PFSK-1 (cell line): ENCODE results near the gene PRXL2C.

Source experiments
- FOXP2 ChIP-seq: optimal IDR thresholded peaks from 2 replicates; pipeline ENCODE3; 2011; ENCODE audit warnings: borderline replicate concordance, control low read depth, inconsistent platforms; ENCODE audit not compliant: insufficient read depth; ENCODE audit errors: extremely low read length, extremely low read depth
- POLR2AphosphoS5 ChIP-seq: IDR thresholded peaks from 2 replicates; pipeline ENCODE4 v1.6.1; 2012; ENCODE audit warnings: low read depth, mild to moderate bottlenecking, control low read depth, low read length, moderate library complexity
- SIN3A ChIP-seq: IDR thresholded peaks from 2 replicates; pipeline ENCODE4 v1.6.1; 2012; ENCODE audit warnings: mild to moderate bottlenecking, low read length, moderate library complexity, borderline replicate concordance; ENCODE audit not compliant: insufficient read depth
- TAF1 ChIP-seq: IDR thresholded peaks from 2 replicates; pipeline ENCODE4 v1.6.1; 2012; ENCODE audit warnings: low read length, control low read depth, borderline replicate concordance; ENCODE audit not compliant: insufficient read depth
- TF ChIP-seq, protein P1 (sequence below), 2 experiments: IDR thresholded peaks; 2 replicates each; pipeline versions ENCODE4 v1.6.1 to v1.8.0; 2011 to 2012; ENCODE audit warnings: low read depth in 2 of 2, low read length in 2 of 2, control low read depth in 1 of 2, inconsistent platforms in 1 of 2, mild to moderate bottlenecking in 1 of 2, moderate library complexity in 1 of 2; ENCODE audit not compliant: insufficient read depth in 1 of 2

DNA sequence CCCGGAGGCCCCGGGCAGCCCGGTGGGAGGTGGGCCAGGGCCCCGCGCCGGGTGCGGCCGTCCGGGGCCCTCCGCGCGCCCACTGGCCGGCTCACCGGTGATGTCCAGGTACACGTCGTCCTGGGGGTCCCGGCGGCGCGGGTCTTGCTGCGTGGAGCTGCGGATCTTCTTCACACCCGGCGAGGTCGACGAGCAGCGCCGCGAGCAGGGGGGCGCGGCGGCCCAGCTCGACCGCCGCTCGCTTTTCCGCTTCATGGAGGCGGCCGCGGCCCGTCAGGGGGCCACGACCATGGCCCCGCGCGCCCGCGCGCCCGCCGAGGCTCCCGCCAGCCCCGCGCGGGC is 36.0 kb downstream of the PRXL2C start:
- TF ChIP-seq TAF1 (no peak), SIN3A (no peak), POLR2AphosphoS5 (no peak), FOXP2 (no peak)
- TF ChIP-seq, protein P1, sequence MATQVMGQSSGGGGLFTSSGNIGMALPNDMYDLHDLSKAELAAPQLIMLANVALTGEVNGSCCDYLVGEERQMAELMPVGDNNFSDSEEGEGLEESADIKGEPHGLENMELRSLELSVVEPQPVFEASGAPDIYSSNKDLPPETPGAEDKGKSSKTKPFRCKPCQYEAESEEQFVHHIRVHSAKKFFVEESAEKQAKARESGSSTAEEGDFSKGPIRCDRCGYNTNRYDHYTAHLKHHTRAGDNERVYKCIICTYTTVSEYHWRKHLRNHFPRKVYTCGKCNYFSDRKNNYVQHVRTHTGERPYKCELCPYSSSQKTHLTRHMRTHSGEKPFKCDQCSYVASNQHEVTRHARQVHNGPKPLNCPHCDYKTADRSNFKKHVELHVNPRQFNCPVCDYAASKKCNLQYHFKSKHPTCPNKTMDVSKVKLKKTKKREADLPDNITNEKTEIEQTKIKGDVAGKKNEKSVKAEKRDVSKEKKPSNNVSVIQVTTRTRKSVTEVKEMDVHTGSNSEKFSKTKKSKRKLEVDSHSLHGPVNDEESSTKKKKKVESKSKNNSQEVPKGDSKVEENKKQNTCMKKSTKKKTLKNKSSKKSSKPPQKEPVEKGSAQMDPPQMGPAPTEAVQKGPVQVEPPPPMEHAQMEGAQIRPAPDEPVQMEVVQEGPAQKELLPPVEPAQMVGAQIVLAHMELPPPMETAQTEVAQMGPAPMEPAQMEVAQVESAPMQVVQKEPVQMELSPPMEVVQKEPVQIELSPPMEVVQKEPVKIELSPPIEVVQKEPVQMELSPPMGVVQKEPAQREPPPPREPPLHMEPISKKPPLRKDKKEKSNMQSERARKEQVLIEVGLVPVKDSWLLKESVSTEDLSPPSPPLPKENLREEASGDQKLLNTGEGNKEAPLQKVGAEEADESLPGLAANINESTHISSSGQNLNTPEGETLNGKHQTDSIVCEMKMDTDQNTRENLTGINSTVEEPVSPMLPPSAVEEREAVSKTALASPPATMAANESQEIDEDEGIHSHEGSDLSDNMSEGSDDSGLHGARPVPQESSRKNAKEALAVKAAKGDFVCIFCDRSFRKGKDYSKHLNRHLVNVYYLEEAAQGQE (IDR thresholded peaks at IDR 0.05; ENCODE audit: insufficient read depth in 1 of 2, low read depth in 2 of 2, low read length in 2 of 2), result no peak
